NCI-H146 treated with DMSO at 0.1 percent for 48 hours (cell line): ENCODE data around the gene UNC5C.

Experiments used
- DNase-seq: peaks from one replicate; lab custom pipeline; 2025; ENCODE audit not compliant: unreplicated experiment; lab: John Stamatoyannopoulos, UW

UNC5C gene

GRCh38 chr4:95470622-95471021 is 78.2 kb downstream of the UNC5C start:
- DNase-seq = no peak

GRCh38 chr4:95469617-95470016 is 79.2 kb downstream of the UNC5C start:
- DNase-seq = no peak

DNA sequence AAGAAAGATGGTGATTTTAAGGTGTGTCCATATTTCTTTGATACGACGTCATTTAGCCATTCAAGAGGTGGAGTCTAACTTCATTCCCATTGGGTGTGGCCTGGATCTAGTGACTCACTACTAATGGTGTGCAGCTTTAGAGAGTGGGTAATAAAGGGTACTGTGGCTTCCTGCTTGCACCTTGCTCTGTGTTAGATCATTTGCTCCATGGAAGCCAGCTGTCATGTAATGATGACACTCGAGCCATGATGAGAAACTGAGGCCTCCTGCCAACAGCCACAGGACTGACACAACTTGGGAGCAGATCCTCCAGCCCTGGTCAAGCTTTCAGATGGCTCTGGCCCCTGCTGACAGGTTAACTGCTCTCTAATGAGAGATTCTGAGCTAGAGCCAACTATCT is 82.0 kb downstream of the UNC5C start:
- no peak for DNase-seq

DNA sequence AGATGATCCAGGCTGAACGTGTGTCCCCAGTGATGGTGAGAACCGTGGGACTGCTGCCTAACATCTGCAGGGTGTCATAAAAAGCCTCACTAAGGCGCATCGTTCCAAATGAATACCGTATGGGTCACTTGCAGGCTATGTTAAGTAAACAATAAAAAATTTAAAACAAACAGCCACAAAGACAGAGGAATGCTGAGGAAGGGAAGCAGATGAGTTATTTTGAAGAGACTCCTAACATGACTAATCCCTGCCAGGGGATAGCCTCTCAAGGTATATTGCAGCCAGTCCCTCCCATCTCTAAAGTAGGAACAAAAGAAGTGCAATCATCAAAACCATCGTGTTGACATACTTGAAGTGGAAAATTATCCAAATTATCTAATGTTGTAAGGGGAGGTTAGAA is 83.8 kb downstream of the UNC5C start:
- DNase-seq = no peak

DNA sequence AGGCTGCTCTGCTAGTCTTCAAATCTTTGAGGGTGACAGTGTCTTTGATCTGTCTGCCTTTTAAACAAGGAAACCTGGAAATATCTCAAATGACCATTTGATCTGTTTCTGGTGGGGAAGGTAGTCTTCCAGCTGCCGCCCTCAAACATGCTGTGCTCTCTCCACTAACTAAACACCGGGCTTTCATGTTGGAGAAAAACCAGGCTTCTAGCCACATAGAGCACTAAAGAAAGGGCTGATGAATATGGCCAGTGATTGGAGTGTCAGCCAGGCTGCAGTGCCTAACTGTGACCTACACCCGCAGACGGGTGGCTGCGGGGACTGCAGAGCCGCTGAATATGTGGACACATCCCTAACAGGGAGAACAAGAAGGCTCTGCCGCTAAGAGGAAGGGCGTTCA is 85.9 kb downstream of the UNC5C start:
- DNase-seq = no peak

- no peak for DNase-seq
These were observed 91.4 kb downstream of the UNC5C start for GRCh38 chr4:95457353-95457752.

DNA sequence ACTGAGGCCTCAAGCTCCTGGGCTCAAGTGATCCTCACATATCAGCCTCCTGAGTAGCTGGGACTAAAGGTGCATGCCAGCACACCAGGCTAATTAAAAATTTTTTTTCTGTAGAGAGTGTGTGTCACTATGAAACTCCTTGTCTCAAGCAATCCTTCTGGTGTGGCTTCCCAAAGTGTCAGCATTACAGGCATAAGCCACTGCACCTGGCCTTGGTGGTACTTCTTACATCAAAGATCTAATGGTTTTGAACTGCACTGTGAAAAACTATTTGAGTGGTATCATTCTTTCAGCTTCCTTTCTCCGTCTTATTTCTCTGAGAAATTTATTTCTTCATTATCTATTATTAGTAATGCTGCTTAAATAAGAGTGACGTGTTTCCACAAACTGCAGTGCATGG is 98.5 kb downstream of the UNC5C start:
- DNase-seq = no peak

GRCh38 chr4:95446173-95446572 is 102.6 kb downstream of the UNC5C start:
- no peak for DNase-seq

GRCh38 chr4:95445251-95445650 is 103.5 kb downstream of the UNC5C start:
- DNase-seq = no peak

- DNase-seq = no peak
These were observed 104.0 kb downstream of the UNC5C start for GRCh38 chr4:95444812-95445211.

- no peak for DNase-seq
These were observed 108.9 kb downstream of the UNC5C start for GRCh38 chr4:95439896-95440295.

- no peak for DNase-seq
These were observed 109.7 kb downstream of the UNC5C start for GRCh38 chr4:95439071-95439470.

GRCh38 chr4:95432466-95432865 is 116.3 kb downstream of the UNC5C start:
- DNase-seq = no peak

- DNase-seq = no peak
These were observed 117.1 kb downstream of the UNC5C start for GRCh38 chr4:95431678-95432077.

- DNase-seq = no peak
These were observed 119.4 kb downstream of the UNC5C start for GRCh38 chr4:95429416-95429815.

DNA sequence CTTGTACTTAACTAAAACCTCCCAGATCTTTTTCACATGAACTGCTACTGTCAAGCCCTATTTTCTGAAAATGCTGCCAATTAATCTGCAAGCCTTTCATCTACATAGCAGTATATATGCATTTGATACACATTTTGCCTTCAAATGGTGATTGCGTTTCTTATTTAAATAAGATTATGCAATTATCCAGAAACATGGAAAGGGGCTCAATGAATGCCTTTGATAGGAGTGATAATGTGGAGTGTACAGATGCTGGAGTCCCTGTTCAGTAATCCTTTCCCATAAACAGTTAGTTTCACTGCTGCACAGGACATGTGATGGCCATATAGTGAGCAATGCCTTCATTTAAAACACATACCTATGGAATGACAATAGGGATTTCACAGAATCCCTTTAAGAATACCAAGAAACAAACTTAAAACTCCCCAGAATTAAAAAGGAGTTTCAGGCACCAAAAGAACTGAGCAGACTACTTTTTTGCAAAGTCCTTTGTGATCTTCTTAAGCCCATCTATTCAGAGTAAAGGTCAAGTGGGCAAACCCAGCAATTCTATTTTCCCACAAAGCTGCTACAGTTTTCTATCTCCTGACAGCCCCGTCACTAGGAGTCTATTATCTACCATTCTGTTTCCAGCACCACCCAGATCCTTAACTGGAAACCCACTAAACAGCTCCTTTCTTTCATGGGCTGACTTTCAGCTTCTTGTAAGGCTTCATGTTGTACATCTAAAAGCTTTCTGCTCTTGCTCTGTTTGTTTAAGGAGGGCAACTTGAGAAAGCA is 120.3 kb downstream of the UNC5C start:
- no peak for DNase-seq

GRCh38 chr4:95426455-95426854 is 122.3 kb downstream of the UNC5C start:
- DNase-seq = no peak

DNA sequence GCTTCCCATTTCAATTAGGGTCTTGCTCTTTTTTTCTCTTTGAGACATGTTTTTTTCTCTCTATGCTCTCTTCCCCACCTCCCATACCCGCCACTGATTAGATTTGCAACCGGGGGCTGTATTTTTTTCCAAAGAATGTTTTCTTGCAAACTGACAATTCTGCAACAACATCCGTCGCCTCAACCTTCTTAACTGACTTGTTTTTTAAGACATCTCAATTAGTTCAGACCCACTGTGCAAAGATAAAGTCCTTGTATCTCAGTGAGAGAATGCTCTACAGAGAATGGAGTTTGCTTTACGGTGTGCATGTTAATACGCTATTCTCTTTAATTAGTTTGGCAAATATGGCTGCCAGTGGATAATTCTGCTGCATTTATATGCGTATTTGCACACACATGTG is 126.3 kb downstream of the UNC5C start:
- DNase-seq = no peak

- DNase-seq = no peak
These were observed 126.9 kb downstream of the UNC5C start for GRCh38 chr4:95421869-95422268.

- DNase-seq = no peak
These were observed 131.2 kb downstream of the UNC5C start for GRCh38 chr4:95417531-95417930.

GRCh38 chr4:95415346-95415771 is 133.4 kb downstream of the UNC5C start:
- DNase-seq = no peak

GRCh38 chr4:95411371-95412088 is 137.2 kb downstream of the UNC5C start:
- no peak for DNase-seq
